CD4-positive, alpha-beta T cell treated with Interleukin-4 for 1 hour (primary cell): Measurements from ENCODE around the gene BTN2A1.
"Not testable (repeated sequence)": the region's sequence is repeated elsewhere in the genome, so short reads cannot be mapped to it uniquely, and the experiment has no call there.

Experiments used
- DNase-seq, 2 donors: peaks; one replicate each; pipeline ENCODE4 v3.0.0-alpha.2; 2020 to 2022

BTN2A1 gene

DNA sequence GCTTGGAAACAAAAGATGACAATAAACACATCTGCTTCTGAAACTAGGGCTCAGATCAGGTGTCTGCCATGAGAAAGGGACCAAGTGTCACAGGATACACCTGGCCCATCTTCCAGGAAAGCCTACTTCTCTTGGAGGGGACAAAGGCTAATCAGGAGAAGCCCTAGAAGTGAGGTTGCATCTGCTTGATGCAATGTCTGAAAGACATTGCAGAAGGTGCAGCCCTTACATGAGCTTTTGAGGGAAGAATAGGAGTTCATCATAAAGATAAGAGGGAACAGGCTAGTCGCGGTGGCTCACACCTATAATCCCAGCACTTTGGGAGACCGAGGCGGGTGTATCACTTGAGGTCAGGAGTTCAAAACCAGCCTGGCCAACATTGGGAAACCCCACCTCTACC lies 39.9 kb downstream of the BTN2A1 start:
- DNase-seq, result no peak

DNA sequence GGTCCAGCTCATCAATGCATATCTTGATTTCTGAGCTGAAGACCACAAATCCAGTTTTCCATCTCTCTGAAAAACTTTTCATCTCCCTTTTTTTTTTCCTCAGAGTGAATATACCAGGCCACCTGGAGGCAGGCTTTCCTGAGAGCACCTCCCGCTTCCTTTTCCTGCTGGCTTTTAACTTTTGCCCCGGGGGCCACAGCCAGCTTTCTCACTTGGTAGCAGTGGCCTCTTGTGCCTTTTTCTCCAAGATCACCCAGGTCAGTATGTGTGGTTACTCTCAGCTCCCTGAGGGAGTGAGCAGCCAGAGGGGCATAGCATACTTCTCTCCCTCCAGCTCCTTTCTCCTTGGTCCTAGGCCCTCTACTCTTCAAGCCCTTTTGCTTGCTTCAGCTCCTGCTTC lies 42.3 kb downstream of the BTN2A1 start, which contains the start of gene BTN1A1:
TSS of gene BTN1A1 (plus strand) at position 202 of the 400 bp plus-strand sequence. CDS start 984 bp downstream, outside the sequence.
- DNase-seq, result no peak

DNA sequence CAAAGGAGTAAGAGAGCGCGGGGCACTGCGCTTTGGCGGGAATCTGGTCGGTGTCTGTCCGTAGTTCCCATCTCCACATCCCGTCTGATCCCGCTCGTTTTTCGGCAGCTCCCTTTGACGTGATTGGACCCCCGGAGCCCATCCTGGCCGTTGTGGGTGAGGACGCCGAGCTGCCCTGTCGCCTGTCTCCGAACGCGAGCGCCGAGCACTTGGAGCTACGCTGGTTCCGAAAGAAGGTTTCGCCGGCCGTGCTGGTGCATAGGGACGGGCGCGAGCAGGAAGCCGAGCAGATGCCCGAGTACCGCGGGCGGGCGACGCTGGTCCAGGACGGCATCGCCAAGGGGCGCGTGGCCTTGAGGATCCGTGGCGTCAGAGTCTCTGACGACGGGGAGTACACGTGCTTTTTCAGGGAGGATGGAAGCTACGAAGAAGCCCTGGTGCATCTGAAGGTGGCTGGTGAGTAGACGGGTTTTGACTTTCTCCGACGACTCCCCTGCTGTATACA lies 43.8 kb downstream of the BTN2A1 start:
- peak; percentile 32 to 37 for DNase-seq

DNA sequence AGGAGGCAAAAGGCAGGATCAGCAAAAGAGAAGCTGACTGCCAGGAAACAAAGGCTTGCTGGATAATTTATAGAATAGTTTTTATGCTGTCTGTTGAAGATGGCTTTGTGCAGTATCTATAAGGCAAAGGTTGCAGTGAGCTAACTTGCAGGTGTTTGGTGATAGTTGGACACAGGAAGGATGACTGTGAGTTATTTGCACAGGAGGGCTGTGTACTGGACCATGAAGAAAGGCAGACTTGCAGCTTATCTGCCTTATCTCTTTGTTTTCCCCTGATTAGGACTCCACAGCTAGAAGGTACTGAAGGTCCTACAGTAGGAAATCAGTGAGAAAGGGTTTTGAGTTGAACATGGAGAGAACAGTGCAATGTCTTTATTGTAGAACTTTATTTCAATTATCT lies 44.4 kb downstream of the BTN2A1 start:
- no peak for DNase-seq

DNA sequence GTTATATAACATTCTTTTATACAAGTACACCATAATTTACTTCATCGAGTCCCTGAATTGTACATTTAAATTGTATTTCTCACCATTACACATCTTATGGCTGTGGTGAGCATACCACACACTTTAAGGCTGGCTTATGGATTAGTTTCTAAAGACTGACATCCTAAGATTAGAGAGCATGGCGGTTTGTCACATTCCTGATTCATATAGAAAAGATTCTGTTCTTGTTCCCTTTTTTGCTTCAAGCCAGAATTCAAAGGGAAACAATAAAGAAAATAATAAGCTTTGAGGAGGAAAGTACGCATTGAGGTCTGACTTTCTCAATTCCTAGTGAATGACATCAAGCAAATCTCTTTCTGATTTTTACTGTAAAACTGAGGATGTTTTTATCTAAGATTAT lies 44.9 kb downstream of the BTN2A1 start:
- DNase-seq, result no peak

DNA sequence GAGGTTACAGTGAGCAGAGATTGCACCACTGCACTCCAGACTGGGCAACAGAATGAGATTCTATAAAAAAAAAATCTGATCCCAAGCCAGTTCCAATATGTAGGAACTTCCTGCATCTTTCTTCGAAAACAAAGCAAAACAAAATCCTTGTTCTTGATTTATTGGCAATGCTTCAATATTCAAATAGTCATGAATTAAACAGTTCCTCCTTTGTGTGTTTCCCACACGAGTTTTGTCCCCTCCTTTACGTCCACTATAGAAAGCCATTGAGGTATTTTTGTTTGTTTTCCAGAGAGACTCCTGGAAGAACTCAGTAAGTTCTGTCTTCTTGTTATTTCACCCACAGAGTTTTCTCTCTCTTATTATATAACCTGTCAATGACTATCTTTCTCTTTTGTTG lies 49.9 kb downstream of the BTN2A1 start:
- no peak for DNase-seq

DNA sequence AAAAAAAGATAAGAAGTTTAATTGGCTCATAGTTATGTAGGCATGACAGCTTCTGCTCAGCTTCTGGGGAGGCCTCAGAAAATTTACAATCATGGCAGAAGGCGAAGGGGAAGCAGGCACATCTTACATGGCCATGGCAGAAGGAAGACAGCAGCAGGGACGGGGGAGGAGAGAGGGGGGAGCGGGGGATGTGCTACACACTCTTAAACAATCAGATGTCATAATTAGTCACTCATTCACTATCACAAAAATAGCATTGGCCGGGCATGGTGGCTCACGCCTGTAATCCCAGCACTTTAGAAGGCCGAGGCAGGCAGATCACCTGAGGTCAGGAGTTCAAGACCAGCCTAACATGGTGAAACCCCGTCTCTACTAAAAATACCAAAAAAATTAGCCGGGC lies 53.3 kb downstream of the BTN2A1 start:
- DNase-seq, result not testable (repeated sequence)

DNA sequence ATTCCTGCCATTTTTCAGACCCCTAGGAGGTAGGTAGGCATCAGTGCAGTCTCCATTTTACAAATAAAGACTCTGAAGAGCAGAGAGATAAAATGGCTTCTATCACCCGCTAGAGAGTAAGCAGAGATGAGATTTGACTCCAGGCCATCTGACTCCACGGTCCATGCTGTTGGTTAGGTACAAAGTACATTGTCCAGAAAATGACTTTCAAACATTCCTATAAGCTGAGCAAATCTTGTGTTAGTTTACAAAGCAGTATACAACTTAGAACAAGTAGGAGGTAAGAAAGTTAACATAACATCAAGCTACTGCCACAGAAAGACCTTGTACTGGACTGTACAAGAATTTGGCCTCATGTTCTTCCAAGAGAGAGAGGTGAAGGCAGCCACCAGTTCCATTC lies 57.2 kb downstream of the BTN2A1 start:
- DNase-seq, result no peak

DNA sequence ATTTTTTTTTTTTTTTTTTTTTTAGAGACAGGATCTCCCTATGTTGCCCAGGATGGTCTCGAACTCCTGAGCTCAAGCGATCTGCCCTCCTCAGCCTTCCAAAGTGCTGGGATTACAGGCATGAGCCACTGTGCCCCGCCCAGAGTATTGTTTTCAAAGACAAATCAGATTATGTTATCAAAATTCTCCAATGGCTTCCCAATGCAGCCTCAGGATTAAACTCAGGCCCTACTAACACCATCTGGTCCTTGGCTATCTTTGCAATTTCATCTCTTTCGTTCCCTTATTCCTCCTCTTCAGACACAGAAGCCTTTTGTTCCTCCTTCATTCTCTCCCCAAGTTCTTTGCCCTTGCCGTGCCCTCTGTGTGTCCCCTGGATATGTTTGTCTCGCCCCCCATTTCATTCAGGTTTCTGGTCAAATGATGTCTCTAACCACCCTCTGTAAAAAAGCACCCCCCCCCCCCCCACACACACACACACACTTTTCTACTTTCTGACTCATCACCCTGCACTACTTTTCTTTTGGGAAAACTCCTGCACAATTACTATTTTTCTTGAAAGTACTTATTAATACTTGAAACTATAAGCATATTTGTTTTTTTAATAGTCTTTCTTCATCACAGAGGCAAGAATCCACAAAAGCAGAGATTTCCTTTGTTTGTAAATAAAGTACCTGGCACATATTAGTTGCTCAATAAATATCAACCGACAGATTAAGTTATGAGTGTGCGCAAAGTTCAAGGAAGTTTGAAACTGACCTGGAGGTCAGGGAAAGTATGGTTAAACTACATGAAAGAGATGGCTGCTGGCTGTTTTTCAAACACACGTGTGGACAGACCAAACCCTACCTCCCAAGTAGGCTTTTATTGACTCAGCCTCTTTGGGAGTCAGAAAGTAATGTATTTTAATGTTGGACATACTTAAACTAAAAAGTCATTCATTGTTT lies 59.0 kb downstream of the BTN2A1 start:
- DNase-seq, result no peak
